H1 (cell line): ENCODE measurements around the gene NR3C2. TPM values are rescaled to one million over a fixed set of nuclear protein-coding genes. Genes with fewer than 3 reads are reported as not detected.

Experiments used
- CHD7 ChIP-seq: fragments of 300-600 bp; sonication (generic); IDR thresholded peaks from 2 replicates; pipeline ENCODE4 v1.7.1; 2012; ENCODE audit warnings: low read length, moderate library complexity, mild to moderate bottlenecking, inconsistent platforms; ENCODE audit not compliant: insufficient replicate concordance
- HDAC2 ChIP-seq, 2 experiments: fragments of 300-600 bp in 1 of 2; sonication (generic) in 1 of 2; IDR thresholded peaks; 2 replicates each; pipeline ENCODE4 v1.6.1; 2011 to 2012; ENCODE audit warnings: low read depth in 2 of 2, low read length in 2 of 2, mild to moderate bottlenecking in 2 of 2, moderate library complexity in 2 of 2, borderline replicate concordance in 1 of 2, inconsistent platforms in 1 of 2
- PHF8 ChIP-seq: fragments of 200-600 bp; sonication (generic); conservative IDR thresholded peaks from 2 replicates; pipeline ENCODE4 v1.7.1; 2012; ENCODE audit warnings: low read depth, mild to moderate bottlenecking, inconsistent platforms, low read length, moderate library complexity
- RFX5 ChIP-seq: IDR thresholded peaks from 2 replicates; pipeline ENCODE4 v1.6.1; 2011; ENCODE audit warnings: low read depth, low read length, improper control_type of control experiment, borderline replicate concordance
- SAP30 ChIP-seq: fragments of 300-600 bp; sonication (generic); IDR thresholded peaks from 2 replicates; pipeline ENCODE4 v1.7.1; 2012; ENCODE audit warnings: low read length, moderate library complexity, mild to moderate bottlenecking, inconsistent platforms; ENCODE audit not compliant: insufficient read depth, insufficient replicate concordance
- TAF1 ChIP-seq: IDR thresholded peaks from 2 replicates; pipeline ENCODE4 v1.6.1; 2011; ENCODE audit warnings: mild to moderate bottlenecking, low read depth, low read length
- USF2 ChIP-seq: IDR thresholded peaks from 2 replicates; pipeline ENCODE4 v1.6.1; 2011; ENCODE audit warnings: low read length, improper control_type of control experiment
- polyA plus RNA-seq, 7 experiments: library from polyadenylated mRNA; depleted of rRNA in 3 of 7; stranded (reverse) in 5 of 7; unstranded in 2 of 7; fragments of >200 nt in 5 of 7; fragments of 200-250 nt in 2 of 7; gene quantifications; 1 replicate in 5 of 7; 2 replicates in 1 of 7; 4 replicates in 1 of 7; pipeline versions ENCODE4 v1.2.1 to v1.2.3, GENCODE V29; 2011 to 2013; ENCODE audit warnings: missing spikeins in 2 of 7, mixed read lengths in 2 of 7
- total RNA-seq: library from RNA; stranded (reverse); fragmentation: NEBNext Ultra II Directional; extraction: Animal tissue kit (Norgen Biotek cat#: 25700); gene quantifications from 2 replicates; pipeline ENCODE4 v1.2.1, GENCODE V29; 2021

NR3C2 gene
- total and polyA plus RNA-seq, 2 of the 8 experiments (the other 6 are each of a cell fraction or from before 2014, with no cell fraction given), result 0.80 to 3.9 TPM

GRCh38 chr4:148435654-148436406 lies 6.4 kb downstream of the NR3C2 start (continued):
- TF ChIP-seq CHD7 (no peak), HDAC2 (IDR thresholded peaks at IDR 0.05; ENCODE audit: borderline replicate concordance in 1 of 2, low read depth in 2 of 2, low read length in 2 of 2) (no peak), USF2 (no peak), PHF8 (no peak), TAF1 (no peak), RFX5 (no peak), SAP30 (no peak)
